Measurements from ENCODE around the gene CCDC167. TPM values are rescaled to one million over a fixed set of nuclear protein-coding genes. Genes with fewer than 3 reads are reported as not detected.

CCDC167 gene
- total and polyA plus RNA-seq, 2 donors (not counting 1 experiment from before 2014, with no cell fraction given), result 8.3 to 35.7 TPM

DNA sequence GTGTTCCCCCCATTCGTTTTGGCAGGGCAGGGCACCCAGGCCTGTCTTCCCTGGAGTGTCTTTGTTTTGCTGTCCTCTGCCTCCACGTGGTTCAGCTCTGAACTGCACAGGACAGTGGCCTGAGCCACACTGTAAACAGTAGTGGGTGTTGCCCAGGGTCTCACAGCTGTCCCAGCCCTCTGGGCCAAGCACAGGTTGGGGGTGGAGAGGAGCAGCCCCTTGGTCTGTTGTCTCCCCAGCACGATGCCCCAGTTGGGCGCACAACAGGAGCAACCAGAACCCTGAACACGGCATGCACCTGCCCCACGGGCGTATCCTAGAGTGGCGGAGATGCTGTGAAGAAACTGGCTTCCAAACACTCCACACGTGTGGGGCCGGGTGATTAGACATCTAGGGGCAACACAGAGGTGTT is 14.4 kb downstream of the CCDC167 start:
- H3K4me3 ChIP-seq (replicated peaks in 1 of 4; ENCODE audit: control extremely low read depth in 1 of 4, insufficient read depth in 1 of 4, low read depth in 3 of 4, low read length in 4 of 4), result no peak overlapping the region
- no peak overlapping the region for H3K4me2 ChIP-seq (ENCODE audit: extremely low read depth, insufficient read depth, low read length)
- no peak for DNase-seq (ENCODE audit: low read depth in 2 of 2)
- H3K36me3 ChIP-seq (ENCODE audit: control insufficient read depth, insufficient read depth, low read length), result peaks cover 6% of the 10 kb centered on the region
- H3K9ac ChIP-seq (ENCODE audit: insufficient read depth, low read length), result no peak overlapping the region
- TF ChIP-seq CTCF (conservative IDR thresholded peaks at IDR 0.05 in 1 of 2, IDR thresholded peaks at IDR 0.05 in 1 of 2; ENCODE audit: low read depth in 1 of 2, low read length in 2 of 2), result peak; percentile 7 to 22
- TF ChIP-seq EZH2 (IDR thresholded peaks at IDR 0.05; ENCODE audit: low read length, missing control alignments), result no peak
- no peak overlapping the region for H2AFZ ChIP-seq (ENCODE audit: low read length)
- H3K27me3 ChIP-seq (ENCODE audit: control insufficient read depth, insufficient read depth, low read length), result no peaks in the 10 kb centered on the region
- no peaks in the 10 kb centered on the region for H4K20me1 ChIP-seq (ENCODE audit: control insufficient read depth, extremely low read depth, insufficient read depth, low read length)
- H3K4me1 ChIP-seq (ENCODE audit: control insufficient read depth, extremely low read depth, insufficient read depth, low read length), result no peaks in the 10 kb centered on the region
- no peaks in the 10 kb centered on the region for H3K9me3 ChIP-seq (ENCODE audit: control insufficient read depth, insufficient read depth, low read depth, low read length)
- H3K79me2 ChIP-seq (ENCODE audit: control insufficient read depth, insufficient read depth, low read length), result no peaks in the 10 kb centered on the region
- no peak overlapping the region for H3K27ac ChIP-seq (ENCODE audit: insufficient read depth, low read length)

DNA sequence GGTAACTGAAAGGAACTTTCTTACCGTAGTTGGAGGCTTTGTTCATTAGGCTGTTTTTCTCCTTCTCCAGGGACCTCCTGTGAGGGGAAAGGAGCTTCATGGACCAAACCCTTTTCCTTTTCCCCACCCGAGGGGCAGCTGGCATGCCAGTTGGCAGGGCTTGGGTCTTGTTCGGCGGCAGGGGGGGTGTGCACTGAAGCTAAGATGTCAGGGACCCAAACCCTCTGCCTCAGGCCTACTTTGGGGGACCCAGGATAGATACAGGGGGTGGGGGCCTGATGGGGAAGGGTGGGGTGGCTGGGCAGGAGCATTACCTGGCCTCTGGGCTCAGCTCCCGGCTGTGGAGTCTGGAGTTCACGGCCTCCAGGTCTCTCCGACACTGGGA is 14.9 kb downstream of the CCDC167 start:
- H2AFZ ChIP-seq (ENCODE audit: low read length), result no peak overlapping the region
- no peak overlapping the region for H3K4me2 ChIP-seq (ENCODE audit: extremely low read depth, insufficient read depth, low read length)
- H3K9me3 ChIP-seq (ENCODE audit: control insufficient read depth, insufficient read depth, low read depth, low read length), result no peaks in the 10 kb centered on the region
- H4K20me1 ChIP-seq (ENCODE audit: control insufficient read depth, extremely low read depth, insufficient read depth, low read length), result no peaks in the 10 kb centered on the region
- peaks cover 6% of the 10 kb centered on the region for H3K36me3 ChIP-seq (ENCODE audit: control insufficient read depth, insufficient read depth, low read length)
- no peak overlapping the region for H3K27ac ChIP-seq (ENCODE audit: insufficient read depth, low read length)
- no peak overlapping the region for H3K4me3 ChIP-seq (replicated peaks in 1 of 4; ENCODE audit: control extremely low read depth in 1 of 4, insufficient read depth in 1 of 4, low read depth in 3 of 4, low read length in 4 of 4)
- TF ChIP-seq EZH2 (IDR thresholded peaks at IDR 0.05; ENCODE audit: low read length, missing control alignments), result no peak
- no peak for TF ChIP-seq CTCF (conservative IDR thresholded peaks at IDR 0.05 in 1 of 2, IDR thresholded peaks at IDR 0.05 in 1 of 2; ENCODE audit: low read depth in 1 of 2, low read length in 2 of 2)
- DNase-seq (ENCODE audit: low read depth in 2 of 2), result no peak
- H3K4me1 ChIP-seq (ENCODE audit: control insufficient read depth, extremely low read depth, insufficient read depth, low read length), result no peaks in the 10 kb centered on the region
- no peak overlapping the region for H3K9ac ChIP-seq (ENCODE audit: insufficient read depth, low read length)
- H3K27me3 ChIP-seq (ENCODE audit: control insufficient read depth, insufficient read depth, low read length), result no peaks in the 10 kb centered on the region
- H3K79me2 ChIP-seq (ENCODE audit: control insufficient read depth, insufficient read depth, low read length), result no peaks in the 10 kb centered on the region

- Histone ChIP-seq H3K4me2 (ENCODE audit: extremely low read depth, insufficient read depth, low read length) (no peak overlapping the region), H4K20me1 (ENCODE audit: control insufficient read depth, extremely low read depth, insufficient read depth, low read length) (no peaks in the 10 kb centered on the region), H3K4me1 (ENCODE audit: control insufficient read depth, extremely low read depth, insufficient read depth, low read length) (no peaks in the 10 kb centered on the region), H2AFZ (ENCODE audit: low read length) (no peak overlapping the region), H3K9me3 (ENCODE audit: control insufficient read depth, insufficient read depth, low read depth, low read length) (no peaks in the 10 kb centered on the region), H3K4me3 (replicated peaks in 1 of 4; ENCODE audit: control extremely low read depth in 1 of 4, insufficient read depth in 1 of 4, low read depth in 3 of 4, low read length in 4 of 4) (no peak overlapping the region), H3K9ac (ENCODE audit: insufficient read depth, low read length) (no peak overlapping the region), H3K27me3 (ENCODE audit: control insufficient read depth, insufficient read depth, low read length) (no peaks in the 10 kb centered on the region), H3K79me2 (ENCODE audit: control insufficient read depth, insufficient read depth, low read length) (no peaks in the 10 kb centered on the region), H3K36me3 (ENCODE audit: control insufficient read depth, insufficient read depth, low read length) (peaks cover 6% of the 10 kb centered on the region), H3K27ac (ENCODE audit: insufficient read depth, low read length) (no peak overlapping the region)
- TF ChIP-seq EZH2 (IDR thresholded peaks at IDR 0.05; ENCODE audit: low read length, missing control alignments), result no peak
- peak; percentile 64 to 73 for TF ChIP-seq CTCF (conservative IDR thresholded peaks at IDR 0.05 in 1 of 2, IDR thresholded peaks at IDR 0.05 in 1 of 2; ENCODE audit: low read depth in 1 of 2, low read length in 2 of 2)
- DNase-seq (ENCODE audit: low read depth in 2 of 2), result peak; percentile 25 to 30
These were observed 15.5 kb downstream of the CCDC167 start for GRCh38 chr6:37483917-37484785.

Data from fibroblast of lung (primary cell).